Loucy (cell line): ENCODE measurements around the gene SLC9A3.

Source experiments
- EZH2phosphoT487 ChIP-seq: fragments of 200-600 bp; IDR thresholded peaks from 2 replicates; pipeline ENCODE4 v1.6.1; 2018; ENCODE audit warnings: antibody characterized with exemption, mild to moderate bottlenecking, moderate library complexity, borderline replicate concordance
- TF ChIP-seq, protein P1 (sequence below): fragments of 200-600 bp; sonication (generic); conservative IDR thresholded peaks from 2 replicates; pipeline ENCODE4 v1.5.1; 2014; ENCODE audit warnings: mild to moderate bottlenecking, antibody characterized with exemption, low read length

- TF ChIP-seq, protein P1, sequence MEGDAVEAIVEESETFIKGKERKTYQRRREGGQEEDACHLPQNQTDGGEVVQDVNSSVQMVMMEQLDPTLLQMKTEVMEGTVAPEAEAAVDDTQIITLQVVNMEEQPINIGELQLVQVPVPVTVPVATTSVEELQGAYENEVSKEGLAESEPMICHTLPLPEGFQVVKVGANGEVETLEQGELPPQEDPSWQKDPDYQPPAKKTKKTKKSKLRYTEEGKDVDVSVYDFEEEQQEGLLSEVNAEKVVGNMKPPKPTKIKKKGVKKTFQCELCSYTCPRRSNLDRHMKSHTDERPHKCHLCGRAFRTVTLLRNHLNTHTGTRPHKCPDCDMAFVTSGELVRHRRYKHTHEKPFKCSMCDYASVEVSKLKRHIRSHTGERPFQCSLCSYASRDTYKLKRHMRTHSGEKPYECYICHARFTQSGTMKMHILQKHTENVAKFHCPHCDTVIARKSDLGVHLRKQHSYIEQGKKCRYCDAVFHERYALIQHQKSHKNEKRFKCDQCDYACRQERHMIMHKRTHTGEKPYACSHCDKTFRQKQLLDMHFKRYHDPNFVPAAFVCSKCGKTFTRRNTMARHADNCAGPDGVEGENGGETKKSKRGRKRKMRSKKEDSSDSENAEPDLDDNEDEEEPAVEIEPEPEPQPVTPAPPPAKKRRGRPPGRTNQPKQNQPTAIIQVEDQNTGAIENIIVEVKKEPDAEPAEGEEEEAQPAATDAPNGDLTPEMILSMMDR = no peak
- no peak for TF ChIP-seq EZH2phosphoT487
These were observed 52.1 kb downstream of the SLC9A3 start for GRCh38 chr5:472076-472655.
